PC-9 (cell line): ENCODE measurements around the gene HPS3.

Experiments used
- CTCF ChIP-seq: fragments of 200-600 bp; sonication (generic); conservative IDR thresholded peaks from 2 replicates; pipeline ENCODE4 v1.6.1; 2017; ENCODE audit warnings: mixed run types, antibody characterized with exemption, mild to moderate bottlenecking, moderate library complexity
- EZH2 ChIP-seq: fragments of 200-600 bp; sonication (generic); IDR thresholded peaks from 2 replicates; pipeline ENCODE4 v1.8.0; 2017; ENCODE audit warnings: antibody characterized with exemption, low read depth

GRCh38 chr3:149118724-149119123, 10.7 kb upstream of the HPS3 start:
- TF ChIP-seq EZH2 (no peak), CTCF (no peak)
